Superior temporal gyrus (tissue), 1 donor: ENCODE results near the gene RNF113B.

ENCODE experiments used
- DNase-seq: peaks from one replicate; pipeline ENCODE4 v3.0.0-alpha.2; 2016; ENCODE audit errors: extremely low spot score

RNF113B gene

GRCh38 chr13:98174307-98174706 lies 2.8 kb downstream of the RNF113B start:
- DNase-seq: no peak

GRCh38 chr13:98173431-98174152 lies 3.5 kb downstream of the RNF113B start:
- DNase-seq: no peak

- peak; percentile 49 for DNase-seq
Observed at GRCh38 chr13:98172590-98173422, 4.3 kb downstream of the RNF113B start.

DNA sequence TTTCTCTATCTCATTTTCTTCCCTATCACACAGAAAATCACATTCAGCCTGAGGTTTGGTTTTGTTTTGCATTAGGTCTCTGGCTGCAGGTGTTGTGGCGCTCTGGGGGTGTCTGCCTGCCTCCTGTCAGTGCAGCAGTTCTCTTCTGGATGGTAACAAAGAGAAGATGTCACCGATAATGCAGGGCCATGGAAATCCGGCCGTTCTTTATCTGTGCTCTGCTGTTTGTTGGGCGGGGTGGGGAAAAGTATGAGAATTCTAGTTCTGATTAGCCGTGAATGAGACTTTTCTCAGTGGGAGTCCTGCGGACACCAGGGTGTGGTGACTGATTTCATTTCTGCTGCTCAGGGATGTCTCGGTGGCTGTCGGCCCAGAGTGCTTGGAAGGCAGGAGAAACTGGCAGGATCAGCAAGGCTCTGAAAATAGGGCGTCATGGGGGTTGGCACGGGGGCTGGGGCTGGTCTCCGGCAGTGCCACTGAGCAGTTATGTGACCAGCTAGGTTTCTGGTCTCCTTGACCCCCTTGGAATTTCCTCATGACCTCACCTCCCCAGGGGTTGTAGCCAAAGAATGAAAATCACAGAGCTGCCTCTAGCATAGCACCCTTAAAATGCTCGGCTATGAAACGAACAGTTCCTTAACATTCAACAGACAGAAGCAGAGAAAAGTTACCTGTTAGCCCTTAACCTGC lies 5.0 kb downstream of the RNF113B start:
- DNase-seq: no peak

DNA sequence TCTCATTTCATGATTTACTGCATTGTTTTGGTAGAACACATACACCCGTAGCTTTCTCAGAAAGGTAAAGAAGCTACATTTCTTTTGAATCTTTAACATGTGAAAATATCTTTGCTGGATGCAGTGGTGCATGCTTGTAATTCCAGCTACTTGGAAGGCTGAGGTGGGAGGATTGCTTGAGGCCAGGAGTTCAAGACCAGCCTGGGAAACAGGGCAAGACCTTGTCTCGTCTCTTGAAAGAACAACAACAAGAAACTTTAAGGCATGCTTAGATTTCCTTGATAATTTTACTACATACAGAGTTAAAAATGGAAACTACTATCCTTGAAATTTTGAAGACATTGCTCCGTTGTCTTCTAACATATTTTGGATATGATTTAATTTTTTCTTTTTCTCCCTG lies 7.7 kb downstream of the RNF113B start:
- DNase-seq: no peak

- no peak for DNase-seq
Observed at GRCh38 chr13:98162935-98163334, 14.1 kb downstream of the RNF113B start.

DNA sequence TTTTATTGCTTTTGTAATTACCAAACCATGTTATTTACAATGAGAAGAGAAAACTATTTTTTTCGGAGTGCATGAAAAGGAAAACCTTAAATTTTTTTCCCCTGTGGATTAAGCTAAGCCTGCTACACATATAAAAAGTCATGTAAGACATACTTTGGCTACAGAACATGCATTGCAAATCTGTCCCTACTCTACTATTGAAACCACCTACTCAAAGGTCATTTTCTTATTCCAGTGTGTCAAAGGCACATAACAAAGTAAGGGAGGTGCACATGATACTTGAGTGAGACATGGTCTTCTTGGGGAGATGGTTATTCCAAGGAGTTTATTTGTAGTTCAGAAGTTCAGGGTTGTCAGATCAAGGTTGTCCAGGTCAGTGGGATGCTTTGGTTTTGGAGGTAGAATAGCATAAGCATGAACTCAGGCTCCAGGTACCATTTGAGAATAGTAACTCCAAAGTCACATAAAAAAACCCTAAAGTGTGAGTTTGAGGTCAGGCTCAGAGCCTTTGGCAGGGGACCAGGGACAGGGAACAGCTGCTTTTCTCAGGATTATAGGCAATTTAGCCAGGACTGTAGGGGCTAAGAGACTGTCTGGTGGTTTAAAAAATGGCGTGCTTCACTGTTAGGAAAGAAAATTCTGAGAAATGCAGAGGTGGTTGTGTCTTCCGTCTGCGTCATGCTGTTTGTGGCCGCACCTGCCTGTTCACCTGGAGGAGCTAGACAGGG lies 18.7 kb downstream of the RNF113B start:
- DNase-seq: no peak

DNA sequence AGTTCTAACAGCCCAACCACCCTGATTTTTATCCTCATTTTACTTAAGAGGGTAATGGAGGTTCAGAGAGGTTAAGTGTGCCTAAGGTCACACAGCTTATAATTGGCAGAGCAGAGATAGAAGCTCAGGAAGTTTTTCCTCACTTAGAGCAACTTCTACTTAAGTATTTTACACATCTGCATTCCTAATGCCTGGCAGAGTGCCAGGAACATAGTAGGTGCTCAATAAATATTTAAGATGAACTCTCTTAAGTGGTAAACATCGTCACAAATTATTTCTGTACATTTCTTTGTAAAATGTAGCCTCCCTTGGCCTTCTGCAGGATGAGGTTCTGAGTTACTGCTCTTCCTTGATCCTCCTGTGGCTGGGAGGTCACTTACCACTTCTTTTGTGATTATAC lies 19.5 kb downstream of the RNF113B start:
- DNase-seq: no peak

- no peak for DNase-seq
Observed at GRCh38 chr13:98157188-98157587, 19.9 kb downstream of the RNF113B start.

- no peak for DNase-seq
Observed at GRCh38 chr13:98156259-98156658, 20.8 kb downstream of the RNF113B start.

DNA sequence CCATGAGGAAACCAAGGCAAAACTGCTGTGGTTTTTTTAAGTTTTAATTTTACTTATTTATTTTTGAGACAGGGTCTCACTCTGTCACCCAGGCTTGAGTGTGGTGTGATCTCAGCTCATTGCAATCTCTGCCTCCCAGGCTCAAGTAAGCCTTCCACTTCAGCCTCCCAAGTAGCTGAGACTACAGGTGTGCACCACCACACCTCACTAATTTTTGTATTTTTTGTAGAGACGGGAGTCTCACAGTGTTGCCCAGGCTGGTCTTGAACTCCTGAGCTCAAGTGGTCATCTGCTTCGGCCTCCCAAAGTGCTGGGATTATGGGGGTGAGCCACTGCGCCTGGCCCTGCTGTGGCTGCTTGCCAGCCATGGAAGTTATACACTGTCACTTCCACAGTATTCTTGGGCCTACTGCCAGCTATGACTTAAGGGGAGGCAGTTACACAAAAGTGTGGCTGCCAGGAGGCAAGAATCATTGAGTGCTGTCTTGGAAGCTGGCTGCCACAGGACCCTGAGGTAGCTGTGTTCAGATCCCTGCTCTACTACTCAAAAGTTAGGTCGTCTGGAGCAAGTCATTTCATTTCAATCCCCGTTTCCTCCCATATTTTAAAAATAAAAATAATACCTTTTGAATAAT lies 21.5 kb downstream of the RNF113B start:
- DNase-seq: no peak

GRCh38 chr13:98150832-98151479 lies 26.1 kb downstream of the RNF113B start:
- DNase-seq: no peak

GRCh38 chr13:98147521-98147920 lies 29.5 kb downstream of the RNF113B start:
- no peak for DNase-seq

- peak; percentile 53 for DNase-seq
Observed at GRCh38 chr13:98144801-98145350, 32.2 kb downstream of the RNF113B start.

DNA sequence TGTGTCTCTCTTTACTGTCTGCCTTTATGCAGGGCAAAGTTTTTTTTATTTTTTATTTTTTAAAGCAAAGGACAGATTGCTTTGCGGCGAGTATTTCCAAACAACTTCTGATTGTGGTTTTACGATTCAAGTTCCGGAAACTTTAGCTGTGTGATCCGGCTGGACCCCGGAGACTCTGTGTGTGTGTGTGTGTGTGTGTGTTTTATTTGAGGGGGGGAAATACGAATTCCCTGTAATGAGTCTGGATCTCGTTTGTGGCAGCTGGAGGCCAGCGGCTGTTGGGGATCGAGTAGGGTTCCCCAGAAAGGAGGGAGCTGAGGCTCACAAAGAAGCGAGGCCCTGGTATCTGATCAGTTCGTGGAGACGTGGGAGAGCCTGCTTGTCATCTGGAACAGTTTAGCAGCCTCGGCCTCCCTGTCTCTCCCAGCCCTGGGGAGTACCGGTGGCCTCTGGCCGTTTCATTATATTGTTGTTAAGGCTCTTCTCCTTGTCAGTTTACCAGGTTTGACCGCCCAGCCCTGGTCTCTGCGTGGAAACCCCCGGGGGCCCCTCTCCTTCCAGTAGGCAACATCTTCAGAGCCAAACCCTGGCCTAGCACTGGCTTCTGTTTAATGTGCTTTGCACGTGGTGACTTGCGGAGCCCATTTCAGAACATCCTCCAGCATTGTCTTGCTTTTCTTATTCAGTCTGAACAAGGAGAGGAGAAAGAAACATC lies 32.9 kb downstream of the RNF113B start:
- peak; percentile 38 for DNase-seq

- DNase-seq: no peak
Observed at GRCh38 chr13:98143601-98144026, 33.5 kb downstream of the RNF113B start.

- no peak for DNase-seq
Observed at GRCh38 chr13:98143157-98143553, 33.9 kb downstream of the RNF113B start.

DNA sequence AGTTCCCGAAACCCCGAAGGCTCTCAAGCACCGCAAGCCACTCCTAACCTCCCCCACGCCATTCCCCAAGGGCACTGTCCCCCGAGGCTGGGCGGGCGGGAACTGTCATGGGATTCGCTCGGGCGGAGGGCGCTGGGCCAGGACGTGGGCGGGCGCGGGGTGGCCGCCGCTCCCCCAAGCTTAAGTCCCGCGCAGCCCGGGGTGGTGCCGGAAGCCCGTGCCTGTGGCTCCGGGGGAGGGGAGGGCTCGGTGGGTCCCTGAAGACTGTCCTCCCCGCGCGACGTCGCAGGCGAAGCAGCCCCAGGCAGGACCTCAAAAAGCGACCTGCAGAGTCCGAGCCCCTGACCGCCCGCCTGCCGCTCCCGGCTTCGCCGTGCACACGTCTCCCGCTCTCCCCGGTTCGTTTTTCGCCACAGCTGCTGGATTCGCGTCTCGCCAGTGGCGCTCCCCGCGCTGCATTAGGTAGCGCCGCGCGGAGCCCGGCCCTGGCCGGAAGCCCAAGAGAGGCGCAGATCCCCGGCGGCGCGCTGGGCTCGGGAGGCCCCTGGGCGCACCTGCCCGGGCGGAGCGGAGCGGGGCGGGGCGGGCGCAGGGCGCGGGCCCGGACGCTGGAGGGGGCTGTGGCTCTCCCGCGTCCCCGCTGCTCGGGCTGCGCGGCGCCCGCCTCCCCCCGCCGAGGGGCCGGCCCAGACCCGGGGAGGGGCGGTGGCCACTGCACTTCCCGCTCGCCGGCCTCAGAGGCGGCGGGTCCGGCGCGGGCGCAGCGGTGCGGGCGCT lies 34.5 kb downstream of the RNF113B start, which contains the start of gene FARP1:
Gene FARP1, plus strand, starts transcription at position 715 of the 777 bp plus-strand sequence. CDS start 70,149 bp downstream, outside the sequence.
- DNase-seq: no peak
